ENCODE data around the gene IREB2.

IREB2 gene

DNA sequence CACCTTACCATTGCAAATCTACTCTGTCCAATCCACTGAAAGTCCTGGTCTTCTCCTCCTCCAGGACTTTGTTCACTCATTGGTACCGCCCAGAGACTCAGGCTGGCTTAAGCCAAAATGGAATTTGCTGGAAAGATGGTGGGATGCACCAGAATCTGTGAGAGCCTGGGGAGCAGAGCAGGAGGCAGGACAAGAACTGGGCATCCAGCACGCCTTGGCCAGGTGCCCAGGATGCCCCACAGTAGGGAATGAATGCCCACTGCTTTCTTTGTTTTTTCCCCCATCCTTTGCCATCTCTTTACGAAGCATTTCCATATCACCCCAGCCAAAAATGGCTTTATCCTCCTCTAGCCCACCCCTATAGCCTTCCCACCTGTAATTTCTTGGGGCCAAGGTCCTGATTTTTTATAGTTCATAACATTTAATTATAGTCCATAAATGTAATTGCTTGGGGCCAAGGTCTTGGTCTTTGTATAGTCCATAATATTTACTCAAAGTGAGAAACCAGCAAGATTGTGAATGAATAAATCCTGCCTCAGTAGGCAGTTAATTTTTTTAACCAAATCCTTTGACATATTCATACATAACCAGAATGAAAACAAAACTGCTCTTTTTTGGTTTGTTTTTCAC is 23.3 kb upstream of the IREB2 start:
- in situ Hi-C loops (cut with MboI; ENCODE audit: low pct_unique_long_range_greater_than_20kb, low sequenced_read_pairs, unreplicated experiment), result no loop called here
- DNase-seq (ENCODE audit: low spot score), result no peak
- TF ChIP-seq, protein P1, sequence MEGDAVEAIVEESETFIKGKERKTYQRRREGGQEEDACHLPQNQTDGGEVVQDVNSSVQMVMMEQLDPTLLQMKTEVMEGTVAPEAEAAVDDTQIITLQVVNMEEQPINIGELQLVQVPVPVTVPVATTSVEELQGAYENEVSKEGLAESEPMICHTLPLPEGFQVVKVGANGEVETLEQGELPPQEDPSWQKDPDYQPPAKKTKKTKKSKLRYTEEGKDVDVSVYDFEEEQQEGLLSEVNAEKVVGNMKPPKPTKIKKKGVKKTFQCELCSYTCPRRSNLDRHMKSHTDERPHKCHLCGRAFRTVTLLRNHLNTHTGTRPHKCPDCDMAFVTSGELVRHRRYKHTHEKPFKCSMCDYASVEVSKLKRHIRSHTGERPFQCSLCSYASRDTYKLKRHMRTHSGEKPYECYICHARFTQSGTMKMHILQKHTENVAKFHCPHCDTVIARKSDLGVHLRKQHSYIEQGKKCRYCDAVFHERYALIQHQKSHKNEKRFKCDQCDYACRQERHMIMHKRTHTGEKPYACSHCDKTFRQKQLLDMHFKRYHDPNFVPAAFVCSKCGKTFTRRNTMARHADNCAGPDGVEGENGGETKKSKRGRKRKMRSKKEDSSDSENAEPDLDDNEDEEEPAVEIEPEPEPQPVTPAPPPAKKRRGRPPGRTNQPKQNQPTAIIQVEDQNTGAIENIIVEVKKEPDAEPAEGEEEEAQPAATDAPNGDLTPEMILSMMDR (IDR thresholded peaks at IDR 0.05; ENCODE audit: extremely low read depth, insufficient read depth, missing control alignments), result no peak

DNA sequence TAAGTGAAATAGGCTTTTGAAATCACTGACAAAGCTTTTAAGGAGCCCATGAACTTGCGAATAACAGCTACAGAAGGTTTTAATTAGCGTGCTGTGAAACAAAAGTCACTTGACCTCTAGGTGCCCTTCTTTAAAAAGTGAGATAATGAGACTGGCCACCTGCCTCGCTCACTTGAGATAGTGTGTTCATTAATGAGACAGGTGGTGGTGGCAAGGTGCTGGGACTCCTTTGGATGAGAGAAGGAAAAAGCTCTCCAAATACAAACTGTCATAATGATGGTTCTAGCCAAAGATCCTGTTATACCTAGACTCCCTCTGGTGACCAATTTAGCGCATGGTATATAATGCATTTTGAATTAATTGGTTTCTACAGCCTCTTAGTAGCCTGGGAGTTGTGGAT is 22.7 kb upstream of the IREB2 start:
- in situ Hi-C loops (cut with MboI; ENCODE audit: low pct_unique_long_range_greater_than_20kb, low sequenced_read_pairs, unreplicated experiment), result no loop called here
- no peak for DNase-seq (ENCODE audit: low spot score)
- TF ChIP-seq, protein P1 (IDR thresholded peaks at IDR 0.05; ENCODE audit: extremely low read depth, insufficient read depth, missing control alignments), result no peak

DNA sequence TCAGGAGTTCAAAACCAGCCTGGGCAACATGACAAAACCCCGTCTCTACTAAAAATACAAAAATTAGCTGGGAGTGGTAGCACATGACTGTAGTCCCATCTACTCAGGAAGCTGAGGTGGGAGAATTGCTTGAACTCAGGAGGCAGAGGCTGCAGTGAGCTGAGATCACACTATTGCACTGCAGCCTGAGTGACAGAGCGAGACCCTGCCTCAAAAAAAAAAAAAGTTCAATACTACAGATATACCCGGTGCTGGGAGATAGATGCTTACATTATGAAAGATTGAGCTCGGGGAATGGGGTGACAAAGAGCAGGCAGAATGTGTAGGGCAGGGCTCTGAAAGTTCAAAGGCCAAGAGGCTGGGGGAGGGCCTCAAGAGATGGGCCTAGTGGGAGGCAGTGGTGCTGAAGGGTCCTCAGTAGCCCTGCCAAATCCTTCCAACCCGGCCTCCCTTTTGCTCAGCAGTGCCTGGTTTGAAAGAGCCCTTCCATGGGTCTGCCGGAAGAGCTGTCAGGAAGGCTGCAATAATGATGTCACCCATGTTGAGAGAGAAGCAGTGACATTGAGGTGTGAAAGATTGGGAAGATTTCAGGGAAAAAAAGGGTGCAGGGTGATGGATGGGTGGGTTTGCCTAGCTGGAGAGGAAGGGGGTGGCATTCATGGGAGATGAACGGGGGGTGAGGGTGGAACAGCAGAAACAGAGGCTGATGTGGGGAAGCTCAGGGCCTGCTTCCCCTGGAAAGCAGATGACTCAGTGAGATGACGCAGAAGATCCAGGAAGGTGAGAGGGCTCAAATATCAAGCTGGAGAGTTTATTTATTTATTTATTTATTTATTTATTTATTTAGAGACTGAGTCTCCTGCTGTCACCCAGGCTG is 20.0 kb upstream of the IREB2 start:
- TF ChIP-seq, protein P1 (IDR thresholded peaks at IDR 0.05; ENCODE audit: extremely low read depth, insufficient read depth, missing control alignments), result no peak
- in situ Hi-C loops (cut with MboI; ENCODE audit: low pct_unique_long_range_greater_than_20kb, low sequenced_read_pairs, unreplicated experiment), result no loop called here
- DNase-seq (ENCODE audit: low spot score), result no peak

DNA sequence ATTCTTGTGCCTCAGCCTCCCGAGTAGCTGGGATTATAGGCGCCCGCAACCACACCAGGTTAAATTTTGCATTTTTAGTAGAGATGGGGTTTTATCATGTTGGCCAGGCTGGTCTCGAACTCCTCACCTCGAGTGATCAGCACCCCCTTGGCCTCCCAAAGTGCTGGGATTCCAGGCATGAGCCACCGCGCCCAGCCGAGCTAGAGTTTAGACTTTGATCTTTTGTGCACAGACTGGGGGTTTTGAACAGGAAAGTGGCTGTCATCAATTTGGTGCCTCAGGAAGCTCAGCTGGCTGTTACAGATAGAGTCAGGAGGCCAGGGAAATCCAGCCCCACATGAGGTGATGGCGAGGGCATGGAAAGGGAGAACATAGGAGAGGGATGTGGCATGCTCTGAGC is 19.3 kb upstream of the IREB2 start:
- DNase-seq (ENCODE audit: low spot score), result no peak
- in situ Hi-C loops (cut with MboI; ENCODE audit: low pct_unique_long_range_greater_than_20kb, low sequenced_read_pairs, unreplicated experiment), result no loop called here
- TF ChIP-seq, protein P1 (IDR thresholded peaks at IDR 0.05; ENCODE audit: extremely low read depth, insufficient read depth, missing control alignments), result no peak

DNA sequence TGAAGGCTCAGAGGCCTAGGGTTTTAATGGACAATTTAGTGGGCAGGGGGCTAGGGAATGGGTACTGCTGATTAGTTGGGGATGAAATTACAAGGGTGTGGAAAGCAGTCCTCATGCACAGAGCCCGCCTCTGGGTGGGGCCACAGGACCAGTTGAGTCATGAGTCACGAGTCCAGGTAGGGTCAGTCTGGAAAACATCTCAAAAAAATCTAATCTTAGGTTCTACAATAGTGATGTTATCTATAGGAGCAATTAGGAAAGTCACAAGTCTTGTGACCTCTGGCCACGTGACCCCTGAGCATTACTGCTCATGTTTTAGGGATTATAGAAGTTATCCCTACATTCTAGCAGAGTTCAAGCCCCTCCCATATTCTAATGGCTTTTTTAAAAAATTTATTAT is 18.6 kb upstream of the IREB2 start:
- no peak for DNase-seq (ENCODE audit: low spot score)
- in situ Hi-C loops (cut with MboI; ENCODE audit: low pct_unique_long_range_greater_than_20kb, low sequenced_read_pairs, unreplicated experiment), result no loop called here
- TF ChIP-seq, protein P1 (IDR thresholded peaks at IDR 0.05; ENCODE audit: extremely low read depth, insufficient read depth, missing control alignments), result no peak

DNA sequence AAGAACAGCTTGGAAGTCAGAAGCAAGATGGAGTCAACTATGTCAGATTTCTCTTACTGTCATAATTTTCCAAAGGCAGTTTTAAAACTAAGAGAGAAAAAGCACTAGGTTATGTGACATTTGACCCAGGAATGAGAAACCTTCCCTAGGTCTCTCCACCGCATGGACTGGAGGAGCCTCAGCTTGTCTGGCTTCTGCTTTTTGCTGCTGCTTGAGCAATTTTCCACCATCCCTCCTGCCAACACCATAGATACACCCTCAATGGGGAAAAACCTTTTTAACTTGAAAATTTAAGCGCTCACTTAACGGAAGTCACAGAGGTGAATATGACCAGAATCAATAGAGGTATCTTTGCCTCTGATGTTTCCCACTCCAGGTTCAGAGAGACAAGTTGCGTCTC is 17.8 kb upstream of the IREB2 start:
- no peak for DNase-seq (ENCODE audit: low spot score)
- in situ Hi-C loops (cut with MboI; ENCODE audit: low pct_unique_long_range_greater_than_20kb, low sequenced_read_pairs, unreplicated experiment), result loop anchor here (10.0 kb wide), 1 partner anchor 115 kb away; no protein-coding TSS in a partner anchor
- TF ChIP-seq, protein P1 (IDR thresholded peaks at IDR 0.05; ENCODE audit: extremely low read depth, insufficient read depth, missing control alignments), result no peak

Data from GM13977 (cell line).